NCI-H345 treated with DMSO at 0.1 percent for 48 hours (cell line): ENCODE measurements around the gene SLFN5.
"Not testable (repeated sequence)": the region's sequence is repeated elsewhere in the genome, so short reads cannot be mapped to it uniquely, and the experiment has no call there.

ENCODE experiments used
- DNase-seq: peaks from one replicate; lab custom pipeline; 2025; ENCODE audit not compliant: unreplicated experiment; lab: John Stamatoyannopoulos, UW

Gene SLFN5

GRCh38 chr17:35241520-35241919 is 1.4 kb upstream of the SLFN5 start:
- no peak for DNase-seq

GRCh38 chr17:35242158-35242804 is 591 bp upstream of the SLFN5 start:
- peak; percentile 49 for DNase-seq

- no peak for DNase-seq
These were observed 879 bp downstream of the SLFN5 start for GRCh38 chr17:35243561-35244340.

- no peak for DNase-seq
These were observed 1.7 kb downstream of the SLFN5 start for GRCh38 chr17:35244341-35245195.

- DNase-seq: no peak
These were observed 2.3 kb downstream of the SLFN5 start for GRCh38 chr17:35245196-35245486.

GRCh38 chr17:35252651-35253050 is 9.8 kb downstream of the SLFN5 start:
- DNase-seq: no peak

- no peak for DNase-seq
These were observed 11.4 kb downstream of the SLFN5 start for GRCh38 chr17:35254107-35254773.

GRCh38 chr17:35255316-35255715 is 12.4 kb downstream of the SLFN5 start:
- peak; percentile 30 for DNase-seq

GRCh38 chr17:35256629-35257028 is 13.8 kb downstream of the SLFN5 start:
- DNase-seq: peak; percentile 3

GRCh38 chr17:35257208-35257659 is 14.4 kb downstream of the SLFN5 start:
- DNase-seq: peak; percentile 57

GRCh38 chr17:35259001-35259400 is 16.1 kb downstream of the SLFN5 start:
- no peak for DNase-seq

GRCh38 chr17:35265071-35265470 is 22.2 kb downstream of the SLFN5 start:
- no peak for DNase-seq

GRCh38 chr17:35265566-35266141 is 22.8 kb downstream of the SLFN5 start:
- DNase-seq: no peak

- not testable (repeated sequence) for DNase-seq
These were observed 31.5 kb downstream of the SLFN5 start for GRCh38 chr17:35274167-35275066.

- DNase-seq: not testable (repeated sequence)
These were observed 35.6 kb downstream of the SLFN5 start for GRCh38 chr17:35278454-35278853.

- not testable (repeated sequence) for DNase-seq
These were observed 36.0 kb downstream of the SLFN5 start for GRCh38 chr17:35278876-35279275.

- no peak for DNase-seq
These were observed 40.9 kb downstream of the SLFN5 start for GRCh38 chr17:35283767-35284166.

- no peak for DNase-seq
These were observed 42.1 kb downstream of the SLFN5 start for GRCh38 chr17:35284955-35285354.

- DNase-seq: no peak
These were observed 43.4 kb downstream of the SLFN5 start for GRCh38 chr17:35286120-35286781.
